SU-DHL-6 (cell line): Measurements from ENCODE around the gene CDK2.

Experiments used
- H2AFZ ChIP-seq: fragments of 200-600 bp; sonication (generic); 2 replicates; pipeline ENCODE4 v1.6.1; 2014; ENCODE audit warnings: low read depth, mild to moderate bottlenecking, moderate library complexity, mixed read lengths, antibody characterized with exemption, low read length; ENCODE audit not compliant: severe bottlenecking
- H3F3A ChIP-seq: fragments of 200-600 bp; shearing (Covaris generic); 2 replicates; pipeline ENCODE4 v1.6.0; 2016; ENCODE audit warnings: antibody characterized with exemption, mild to moderate bottlenecking; ENCODE audit not compliant: insufficient read depth
- H3K27ac ChIP-seq: fragments of 200-600 bp; sonication (generic); 2 replicates; pipeline ENCODE4 v1.5.1; 2016; ENCODE audit warnings: low read depth, mild to moderate bottlenecking, low read length, moderate library complexity, mixed read lengths
- H3K27me3 ChIP-seq: fragments of 200-600 bp; sonication (generic), shearing (Covaris generic); 2 replicates; pipeline ENCODE4 v1.6.0; 2014; ENCODE audit warnings: mild to moderate bottlenecking, low read length
- H3K36me3 ChIP-seq: fragments of 200-600 bp; sonication (generic); 2 replicates; pipeline ENCODE4 v1.6.1; 2014; ENCODE audit warnings: mild to moderate bottlenecking, low read length, mixed read lengths
- H3K4me2 ChIP-seq: fragments of 300-600, 200-600 bp; shearing (Covaris generic), sonication (generic); 2 replicates; pipeline ENCODE4 v1.6.0; 2014; ENCODE audit warnings: low read length, low read depth, mild to moderate bottlenecking; ENCODE audit not compliant: poor library complexity, severe bottlenecking
- H3K4me3 ChIP-seq: fragments of 200-600 bp; sonication (generic); 2 replicates; pipeline ENCODE4 v1.5.1; 2014; ENCODE audit warnings: antibody characterized with exemption, low read length, mild to moderate bottlenecking, mixed read lengths; ENCODE audit not compliant: insufficient read depth, poor library complexity, severe bottlenecking
- H3K79me2 ChIP-seq: fragments of 200-600 bp; sonication (generic); 2 replicates; pipeline ENCODE4 v1.6.1; 2014; ENCODE audit warnings: mild to moderate bottlenecking, low read length, moderate library complexity; ENCODE audit not compliant: insufficient read depth
- H3K9ac ChIP-seq: fragments of 200-600 bp; sonication (generic); 2 replicates; pipeline ENCODE4 v1.7.0; 2014; ENCODE audit warnings: mild to moderate bottlenecking, low read length
- H3K9me2 ChIP-seq: fragments of 200-600 bp; sonication (generic); replicated peaks from 2 replicates; pipeline ENCODE4 v1.6.1; 2014; ENCODE audit warnings: low read length; ENCODE audit not compliant: insufficient read depth
- H3K9me3 ChIP-seq: fragments of 200-600 bp; sonication (generic); 2 replicates; pipeline ENCODE4 v1.6.1; 2014; ENCODE audit warnings: low read length, mixed read lengths; ENCODE audit not compliant: insufficient read depth
- H4K20me1 ChIP-seq: fragments of 200-600 bp; sonication (generic); 2 replicates; pipeline ENCODE4 v1.6.1; 2014; ENCODE audit warnings: low read depth, mild to moderate bottlenecking, antibody characterized with exemption, low read length, moderate library complexity, mixed read lengths
- CTCF ChIP-seq: fragments of 200-600 bp; sonication (generic); IDR thresholded peaks from one replicate; pipeline ENCODE4 v1.5.1; 2017; ENCODE audit warnings: antibody characterized with exemption, mild to moderate bottlenecking, low read length, moderate library complexity; ENCODE audit not compliant: insufficient read depth, poor library complexity, severe bottlenecking
- EZH2phosphoT487 ChIP-seq: fragments of 200-600 bp; sonication (generic), shearing (Covaris generic); conservative IDR thresholded peaks from 2 replicates; pipeline ENCODE4 v1.6.1; 2018; ENCODE audit warnings: mild to moderate bottlenecking, antibody characterized with exemption, low read length, moderate library complexity, mixed read lengths

CDK2 gene

GRCh38 chr12:55946553-55946952, 20.1 kb upstream of the CDK2 start:
- peaks cover 6% of the 10 kb centered on the region; the same call in 1 of the 2 replicates for H3K36me3 ChIP-seq

GRCh38 chr12:55955344-55955743, 11.3 kb upstream of the CDK2 start:
- no peak overlapping the region for H3K27ac ChIP-seq
- H3K79me2 ChIP-seq, result no peaks in the 10 kb centered on the region
- no peaks in the 10 kb centered on the region for H3K27me3 ChIP-seq
- H3K4me3 ChIP-seq, result no peak overlapping the region
- no peaks in the 10 kb centered on the region for H3K9me2 ChIP-seq
- H3K9ac ChIP-seq, result no peak overlapping the region
- TF ChIP-seq EZH2phosphoT487, result no peak
- TF ChIP-seq CTCF, result no peak
- H2AFZ ChIP-seq, result no peak overlapping the region
- H3K4me2 ChIP-seq, result no peak overlapping the region
- no peaks in the 10 kb centered on the region for H4K20me1 ChIP-seq
- H3K9me3 ChIP-seq, result no peaks in the 10 kb centered on the region
- no peaks in the 10 kb centered on the region for H3F3A ChIP-seq
- H3K36me3 ChIP-seq, result no peaks in the 10 kb centered on the region

More at GRCh38 chr12:55946553-55946952, 20.1 kb upstream of the CDK2 start:
- no peak overlapping the region for H2AFZ ChIP-seq
- no peaks in the 10 kb centered on the region for H3K79me2 ChIP-seq
- H3K9me3 ChIP-seq, result no peaks in the 10 kb centered on the region
- H3K9me2 ChIP-seq, result no peaks in the 10 kb centered on the region
- H3K27me3 ChIP-seq, result no peaks in the 10 kb centered on the region
- no peak overlapping the region for H3K4me2 ChIP-seq
- H3K4me3 ChIP-seq, result no peak overlapping the region
- H3F3A ChIP-seq, result no peaks in the 10 kb centered on the region
- no peak overlapping the region for H3K9ac ChIP-seq
- H4K20me1 ChIP-seq, result no peaks in the 10 kb centered on the region
- no peak overlapping the region for H3K27ac ChIP-seq
- no peak for TF ChIP-seq EZH2phosphoT487

GRCh38 chr12:55955800-55956508, 10.7 kb upstream of the CDK2 start:
- H3K9me3 ChIP-seq, result no peaks in the 10 kb centered on the region
- H3K4me3 ChIP-seq, result no peak overlapping the region
- H3F3A ChIP-seq, result no peaks in the 10 kb centered on the region
- H3K27ac ChIP-seq, result no peak overlapping the region
- H2AFZ ChIP-seq, result no peak overlapping the region
- H3K36me3 ChIP-seq, result no peaks in the 10 kb centered on the region
- no peak overlapping the region for H3K9ac ChIP-seq
- no peaks in the 10 kb centered on the region for H3K9me2 ChIP-seq
- no peaks in the 10 kb centered on the region for H3K27me3 ChIP-seq
- no peaks in the 10 kb centered on the region for H4K20me1 ChIP-seq
- H3K79me2 ChIP-seq, result no peaks in the 10 kb centered on the region
- TF ChIP-seq EZH2phosphoT487 (no peak), CTCF (no peak)
- no peak overlapping the region for H3K4me2 ChIP-seq

- Histone ChIP-seq H3K9me2 (no peaks in the 10 kb centered on the region), H3K9me3 (no peaks in the 10 kb centered on the region), H3K27ac (no peak overlapping the region), H3K4me2 (no peak overlapping the region), H2AFZ (no peak overlapping the region), H3K27me3 (no peaks in the 10 kb centered on the region), H3K79me2 (no peaks in the 10 kb centered on the region), H3F3A (no peaks in the 10 kb centered on the region), H4K20me1 (no peaks in the 10 kb centered on the region), H3K36me3 (no peaks in the 10 kb centered on the region), H3K4me3 (no peak overlapping the region), H3K9ac (no peak overlapping the region)
- TF ChIP-seq CTCF, result no peak
- TF ChIP-seq EZH2phosphoT487, result no peak
Measured at GRCh38 chr12:55957106-55957859, 9.3 kb upstream of the CDK2 start.
